NCI-H2081 treated with DMSO at 0.1 percent for 48 hours (cell line): Measurements from ENCODE around the gene GTF2A1L.
"Not testable (repeated sequence)": the region's sequence is repeated elsewhere in the genome, so short reads cannot be mapped to it uniquely, and the experiment has no call there.

Experiments used
- DNase-seq: peaks from one replicate; lab custom pipeline; 2025; lab: John Stamatoyannopoulos, UW

The GTF2A1L gene

GRCh38 chr2:48607307-48608014, 10.2 kb upstream of the GTF2A1L start:
- no peak for DNase-seq

GRCh38 chr2:48613211-48613610, 4.4 kb upstream of the GTF2A1L start:
- no peak for DNase-seq

GRCh38 chr2:48614581-48614980, 3.1 kb upstream of the GTF2A1L start:
- DNase-seq, result not testable (repeated sequence)

GRCh38 chr2:48619526-48619925, 1.9 kb downstream of the GTF2A1L start:
- DNase-seq, result no peak

GRCh38 chr2:48620604-48621003, 2.9 kb downstream of the GTF2A1L start:
- no peak for DNase-seq

GRCh38 chr2:48622691-48623090, 5.0 kb downstream of the GTF2A1L start:
- not testable (repeated sequence) for DNase-seq

- no peak for DNase-seq
Observed at GRCh38 chr2:48624696-48625095, 7.0 kb downstream of the GTF2A1L start.

GRCh38 chr2:48626047-48626446, 8.4 kb downstream of the GTF2A1L start:
- DNase-seq, result no peak

- DNase-seq, result no peak
Observed at GRCh38 chr2:48633143-48633542, 15.5 kb downstream of the GTF2A1L start.

- DNase-seq, result no peak
Observed at GRCh38 chr2:48635786-48636185, 18.1 kb downstream of the GTF2A1L start.

- DNase-seq, result no peak
Observed at GRCh38 chr2:48638261-48638660, 20.6 kb downstream of the GTF2A1L start.

- DNase-seq, result no peak
Observed at GRCh38 chr2:48651158-48651790, 33.6 kb downstream of the GTF2A1L start.

- DNase-seq, result no peak
Observed at GRCh38 chr2:48668992-48669391, 51.3 kb downstream of the GTF2A1L start.

GRCh38 chr2:48673581-48673980, 55.9 kb downstream of the GTF2A1L start:
- no peak for DNase-seq

- DNase-seq, result no peak
Observed at GRCh38 chr2:48674933-48675332, 57.3 kb downstream of the GTF2A1L start.

- no peak for DNase-seq
Observed at GRCh38 chr2:48677450-48677849, 59.8 kb downstream of the GTF2A1L start.

GRCh38 chr2:48685126-48685525, 67.5 kb downstream of the GTF2A1L start:
- DNase-seq, result no peak

GRCh38 chr2:48691935-48692691, 74.5 kb downstream of the GTF2A1L start:
- DNase-seq, result no peak

GRCh38 chr2:48693066-48693465, 75.4 kb downstream of the GTF2A1L start:
- no peak for DNase-seq

GRCh38 chr2:48693645-48694044, 76.0 kb downstream of the GTF2A1L start:
- no peak for DNase-seq

GRCh38 chr2:48694149-48694548, 76.5 kb downstream of the GTF2A1L start:
- no peak for DNase-seq

GRCh38 chr2:48695991-48696390, 78.3 kb downstream of the GTF2A1L start:
- no peak for DNase-seq

- no peak for DNase-seq
Observed at GRCh38 chr2:48696881-48697280, 79.2 kb downstream of the GTF2A1L start.
